GM19351 (cell line): ENCODE results near the gene NUP210L.
A peak's percentile ranks its signal among the peaks of the same experiment; 100 is the strongest.
"Not testable (repeated sequence)": the region's sequence is repeated elsewhere in the genome, so short reads cannot be mapped to it uniquely, and the experiment has no call there.

Source experiments
- ATAC-seq: cut with Tn5 transposase; IDR thresholded peaks from one replicate; pipeline ENCODE4 v1.9.1; 2021; ENCODE audit warnings: mild to moderate bottlenecking, moderate library complexity; ENCODE audit not compliant: unreplicated experiment

Gene NUP210L

DNA sequence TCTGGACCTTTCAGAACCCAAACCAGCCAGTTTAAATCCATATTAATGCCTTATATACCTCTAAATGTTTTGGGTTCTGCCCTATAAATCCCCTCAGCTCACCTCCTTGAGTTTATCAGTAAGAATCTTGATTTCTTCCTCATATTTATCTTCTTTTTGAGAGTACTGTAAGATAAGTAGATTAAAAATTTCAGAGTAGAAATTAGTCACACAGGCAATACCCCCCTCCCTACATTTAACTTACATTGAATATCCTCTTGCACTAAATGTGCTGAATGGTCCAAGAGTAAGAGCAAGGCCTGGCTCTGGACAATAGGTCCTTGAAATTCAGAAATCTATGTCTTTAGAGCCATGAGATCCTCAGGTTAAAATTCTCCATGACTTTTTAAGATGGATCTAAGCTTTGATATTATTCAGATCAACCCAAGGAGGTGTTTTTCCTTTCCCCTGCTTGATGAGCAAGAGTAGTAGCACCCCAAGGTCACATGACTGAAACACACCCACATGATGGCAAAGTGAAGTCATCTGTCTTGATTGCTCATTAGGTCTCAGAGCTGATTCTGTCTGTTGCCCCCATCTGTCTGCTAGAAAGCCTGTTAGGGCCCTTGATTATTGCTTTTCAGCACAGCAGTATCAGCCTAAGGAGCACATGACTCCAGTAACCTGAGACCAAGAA, 15.8 kb upstream of the NUP210L start:
- no peak for ATAC-seq

DNA sequence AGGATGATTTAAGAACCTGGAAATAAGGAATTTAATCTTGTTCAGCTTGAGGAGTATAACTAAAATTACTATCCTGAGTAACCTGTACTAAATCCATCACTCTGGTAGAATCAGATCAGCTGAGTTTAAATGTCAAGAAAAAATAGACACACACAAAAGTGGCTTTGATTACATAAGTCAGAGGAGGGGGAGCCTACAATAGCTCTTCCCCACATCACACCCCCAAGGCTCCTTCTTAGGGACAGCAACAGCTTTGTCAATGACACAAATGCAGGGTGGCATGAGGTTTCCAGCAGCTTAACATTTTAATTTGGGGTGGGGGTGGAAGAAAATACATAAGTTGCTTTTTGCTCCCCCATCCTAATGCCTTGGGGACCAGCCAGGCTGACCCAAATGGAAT, 12.6 kb upstream of the NUP210L start:
- no peak for ATAC-seq

DNA sequence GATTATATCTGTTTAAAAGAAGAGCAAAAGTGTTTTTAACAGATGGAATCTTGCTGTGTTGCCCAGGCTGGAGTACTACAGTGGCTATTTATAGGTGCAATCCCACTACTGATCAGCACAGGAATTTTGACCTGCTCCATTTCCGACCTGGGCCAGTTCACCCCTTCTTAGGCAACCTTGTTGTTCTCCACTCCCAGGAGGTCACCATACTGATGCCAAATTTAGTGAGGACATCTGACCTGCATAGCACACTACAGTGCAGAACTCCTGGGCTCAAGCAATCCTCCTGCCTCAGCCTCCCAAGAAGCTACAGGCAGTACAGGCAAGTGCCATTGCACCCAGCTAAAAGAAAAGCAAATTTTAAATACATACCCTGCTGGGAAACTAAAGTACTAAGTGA, 11.3 kb upstream of the NUP210L start:
- ATAC-seq: no peak

DNA sequence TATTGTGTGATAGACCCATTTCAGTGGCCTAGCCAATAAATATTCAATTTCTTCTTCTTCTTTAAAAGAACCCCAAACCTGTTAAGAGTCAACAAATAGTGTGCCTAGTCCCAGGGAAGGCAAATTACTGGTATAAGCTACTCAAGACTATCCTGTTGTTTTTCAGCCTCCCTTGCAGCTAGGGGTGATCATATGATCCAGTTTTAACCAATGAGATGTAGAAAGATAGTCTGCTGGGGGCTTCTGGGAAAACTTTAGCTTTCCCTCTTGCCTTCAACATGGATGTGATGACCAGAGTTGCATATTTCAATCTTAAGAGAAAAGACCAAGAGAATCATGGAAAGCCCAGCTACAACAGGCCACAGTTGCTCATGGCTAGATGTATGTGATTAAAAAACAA, 4.7 kb upstream of the NUP210L start:
- no peak for ATAC-seq

DNA sequence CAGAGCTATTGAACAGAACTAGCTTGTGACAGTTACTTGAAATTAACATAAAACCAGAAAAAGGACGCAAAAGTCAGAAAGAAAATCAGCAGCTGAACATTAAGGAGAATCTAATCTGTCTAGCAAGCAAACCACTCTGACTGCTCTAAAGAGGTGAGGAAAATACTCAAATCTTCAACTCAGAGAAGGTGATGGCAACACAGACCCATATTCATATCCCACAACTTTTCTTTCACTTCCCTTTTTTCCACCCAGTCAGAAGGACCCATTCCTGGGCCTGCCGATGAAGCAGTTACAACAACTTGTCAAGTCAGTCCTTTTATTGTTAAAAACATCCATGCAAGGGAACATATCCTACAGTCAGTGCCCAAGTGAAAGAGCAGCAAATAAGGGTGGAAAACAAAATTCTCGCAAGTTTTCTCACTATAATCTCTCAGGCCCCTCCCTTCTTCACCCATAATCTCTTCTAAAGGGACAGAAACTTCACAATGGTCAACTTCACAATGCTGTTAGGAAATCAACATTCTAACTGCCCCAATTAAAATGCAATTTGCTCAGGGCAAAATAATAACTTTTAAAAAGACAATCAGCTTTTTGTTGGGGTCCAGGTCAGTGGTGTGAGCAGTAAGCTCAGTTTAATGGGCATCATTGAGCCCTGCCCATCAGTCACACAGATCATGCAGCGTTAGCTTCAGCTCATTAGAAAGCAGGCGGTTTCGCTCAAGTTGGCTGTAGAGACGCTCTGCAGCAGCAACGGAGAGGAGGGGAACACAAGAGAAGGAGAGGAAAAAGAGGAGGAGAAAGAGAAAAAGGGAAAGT, 3.6 kb upstream of the NUP210L start:
- ATAC-seq: no peak

DNA sequence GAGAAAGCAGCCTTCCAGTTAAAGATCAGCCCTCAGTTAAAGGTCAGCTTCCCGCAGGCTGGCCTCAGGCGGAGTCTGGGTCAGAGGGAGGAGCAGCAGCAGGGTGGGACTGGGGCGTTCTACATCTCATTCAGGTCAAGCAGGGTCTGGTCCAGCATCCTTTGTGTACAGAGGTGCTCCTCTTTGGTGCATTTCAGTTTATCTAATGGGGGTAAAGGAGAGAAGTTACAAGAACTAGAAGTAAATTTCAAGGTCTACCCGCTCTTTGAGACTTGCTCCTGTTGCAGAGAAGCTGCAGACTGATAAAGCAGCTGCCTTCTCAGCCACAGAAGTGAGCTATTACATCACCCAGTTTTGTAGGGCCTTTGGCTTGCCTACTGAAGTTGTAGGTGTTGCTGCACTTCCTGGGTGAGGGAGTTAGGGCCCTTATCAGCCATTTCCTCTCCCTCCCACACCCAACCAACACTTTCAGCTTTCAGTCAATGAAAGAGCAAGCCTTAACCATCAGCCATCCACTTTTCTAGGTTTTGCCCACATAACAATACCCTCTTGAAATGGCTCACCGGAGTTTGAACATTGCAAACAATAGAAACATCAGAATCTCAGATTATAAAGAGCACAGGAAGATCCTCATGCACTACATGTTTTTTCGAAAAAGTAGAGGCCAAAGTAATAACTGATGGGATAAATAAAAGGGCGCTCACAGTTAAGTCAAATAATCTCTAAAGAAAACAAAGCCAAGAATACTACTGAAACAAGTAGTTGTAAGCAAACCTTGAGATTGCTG, 2.8 kb upstream of the NUP210L start:
- ATAC-seq: peak; percentile 91

DNA sequence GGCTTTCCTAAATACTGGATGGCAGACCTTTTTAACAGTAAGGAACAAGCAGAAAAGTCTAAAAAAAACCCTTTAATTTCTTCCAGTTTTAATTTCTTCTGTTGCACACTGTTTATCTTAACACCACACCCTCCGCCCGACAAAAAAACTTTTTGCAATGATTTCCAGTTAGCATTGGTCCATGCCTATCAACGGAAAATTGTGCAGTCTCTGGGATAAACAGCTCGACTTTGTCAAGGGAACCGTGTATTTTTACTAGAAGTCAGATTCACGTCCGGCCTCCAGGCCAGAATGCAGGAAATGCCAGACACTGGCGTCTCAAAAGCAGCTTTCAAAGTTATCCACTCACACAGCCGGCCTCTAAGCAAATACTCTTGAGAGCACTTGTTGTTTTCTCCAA, 378 bp upstream of the NUP210L start:
- ATAC-seq: no peak

DNA sequence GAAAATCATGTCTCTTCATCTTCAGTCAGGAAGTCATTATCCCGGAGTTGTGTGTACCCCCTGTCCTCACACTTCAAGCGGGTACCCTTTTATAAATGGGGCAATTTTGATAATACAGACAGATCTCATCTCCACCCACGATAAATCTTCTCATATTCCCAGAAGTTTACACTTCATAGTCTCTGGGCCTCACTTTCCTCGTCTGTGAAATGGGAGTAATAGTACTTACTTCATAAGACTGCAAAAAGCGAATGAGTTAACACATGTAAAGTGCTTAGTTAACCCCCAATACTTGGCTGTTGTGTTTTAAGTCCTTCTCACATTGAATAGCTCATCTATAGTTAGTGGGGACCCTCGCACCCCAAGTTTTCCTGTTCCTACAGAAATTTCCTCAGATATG, 820 bp downstream of the NUP210L start:
- no peak for ATAC-seq

DNA sequence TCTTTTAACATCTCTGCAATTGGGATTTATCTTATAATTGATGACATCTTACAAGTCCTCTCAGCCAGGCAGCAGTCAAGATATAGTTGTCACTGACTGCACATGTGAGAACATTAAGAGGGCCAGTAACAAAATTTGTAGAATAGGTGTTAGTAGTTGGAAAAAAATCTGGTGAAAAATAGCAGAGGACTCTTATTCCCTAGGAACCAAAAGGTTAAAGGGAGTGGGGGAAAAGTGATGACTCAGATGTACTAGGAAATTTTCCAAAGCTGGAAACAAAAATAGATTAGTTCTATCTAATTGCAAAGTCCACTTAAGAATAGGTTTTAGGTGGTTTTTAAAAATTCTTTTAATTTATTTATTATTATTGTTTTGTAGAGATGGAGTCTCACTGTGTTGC, 3.6 kb downstream of the NUP210L start:
- no peak for ATAC-seq

DNA sequence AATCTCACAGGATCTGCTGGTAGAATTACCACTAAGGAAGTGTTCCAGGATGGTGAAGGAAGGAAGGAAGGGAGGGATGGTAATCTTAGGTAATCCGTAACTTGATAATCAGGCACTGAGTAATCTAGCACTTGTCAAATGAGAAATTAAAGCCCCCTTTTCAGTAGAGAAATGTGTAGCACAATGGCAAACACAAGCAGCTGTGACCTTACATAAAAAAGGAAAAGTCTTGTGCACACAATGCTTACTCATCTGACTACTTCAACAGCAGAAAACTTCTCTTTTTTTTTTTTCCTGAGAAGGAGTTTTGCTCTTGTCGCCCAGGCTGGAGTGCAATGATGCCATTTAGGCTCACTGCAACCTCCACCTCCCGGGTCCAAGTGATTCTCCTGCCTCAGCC, 6.1 kb downstream of the NUP210L start:
- ATAC-seq: no peak

DNA sequence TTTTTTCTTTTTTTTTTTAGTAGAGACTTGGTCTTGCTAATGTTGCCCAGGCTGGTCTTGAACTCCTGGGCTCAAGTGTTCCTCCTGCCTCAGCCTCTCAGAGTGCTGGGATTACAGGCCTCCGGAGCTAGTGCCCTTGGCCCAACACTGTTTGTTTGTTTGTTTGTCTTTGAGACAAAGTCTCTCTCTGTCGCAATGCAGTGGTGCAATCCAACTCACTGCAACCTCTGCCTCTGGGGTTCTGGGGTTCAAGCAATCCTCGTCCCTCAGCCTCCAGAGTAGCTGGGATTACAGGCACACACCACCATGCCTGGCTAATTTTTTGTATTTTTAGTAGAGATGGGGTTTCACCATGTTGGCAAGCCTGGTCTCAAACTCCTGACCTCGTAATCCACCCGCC, 7.4 kb downstream of the NUP210L start:
- ATAC-seq: not testable (repeated sequence)

DNA sequence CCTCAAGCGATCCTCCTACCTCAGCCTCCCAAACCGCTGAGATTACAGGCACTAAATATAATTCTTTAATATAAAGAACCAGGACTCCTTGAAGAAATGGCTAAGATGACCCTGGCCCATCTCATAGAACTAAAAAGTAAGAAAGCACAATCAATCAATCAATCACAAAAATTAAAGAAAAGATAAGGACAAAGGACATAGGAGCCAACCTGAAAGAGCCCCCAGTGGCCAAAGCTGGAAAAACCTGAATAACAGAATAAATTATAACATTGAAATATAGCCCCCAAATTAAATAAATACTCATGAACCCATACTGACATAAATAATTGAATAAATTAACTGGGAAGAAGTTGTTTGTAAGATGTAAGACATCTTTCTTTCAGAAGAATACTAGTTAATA, 8.9 kb downstream of the NUP210L start:
- no peak for ATAC-seq

DNA sequence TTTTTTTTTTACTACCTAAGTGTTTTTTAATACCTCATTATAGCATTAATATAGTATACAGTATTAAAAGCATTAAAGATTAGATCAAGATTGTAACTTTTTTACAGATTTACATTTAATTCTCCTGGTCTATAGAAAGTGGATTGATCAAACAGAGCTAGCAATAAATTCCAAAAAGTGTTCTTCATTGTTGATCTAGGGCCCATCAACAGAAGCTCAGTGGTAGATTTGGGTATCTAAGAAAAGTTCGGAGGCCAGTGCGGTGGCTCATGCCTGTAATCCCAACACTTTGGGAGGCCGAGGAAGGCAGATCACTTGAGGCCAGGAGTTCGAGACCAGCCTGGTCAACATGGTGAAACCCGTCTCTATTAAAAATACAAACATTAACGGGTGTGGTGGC, 12.5 kb downstream of the NUP210L start:
- no peak for ATAC-seq

DNA sequence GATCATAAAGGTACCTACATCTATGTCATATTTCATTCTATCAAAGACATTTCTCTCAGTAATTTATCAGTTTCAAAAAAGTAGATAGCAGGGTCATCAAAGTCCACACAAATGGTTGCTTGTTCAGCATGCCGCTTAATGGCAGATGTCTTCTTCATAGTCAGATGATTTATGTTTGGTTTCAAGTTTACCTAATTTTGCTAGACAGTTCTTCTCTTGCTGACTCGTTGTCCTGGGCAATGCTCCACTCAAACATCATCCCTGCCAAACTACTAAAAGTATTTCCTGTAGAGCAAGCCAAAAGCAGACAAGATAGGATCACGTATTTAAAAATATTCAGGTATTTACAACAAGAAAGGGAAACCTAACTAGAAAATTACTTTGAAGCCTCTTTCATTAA, 13.6 kb downstream of the NUP210L start:
- no peak for ATAC-seq

DNA sequence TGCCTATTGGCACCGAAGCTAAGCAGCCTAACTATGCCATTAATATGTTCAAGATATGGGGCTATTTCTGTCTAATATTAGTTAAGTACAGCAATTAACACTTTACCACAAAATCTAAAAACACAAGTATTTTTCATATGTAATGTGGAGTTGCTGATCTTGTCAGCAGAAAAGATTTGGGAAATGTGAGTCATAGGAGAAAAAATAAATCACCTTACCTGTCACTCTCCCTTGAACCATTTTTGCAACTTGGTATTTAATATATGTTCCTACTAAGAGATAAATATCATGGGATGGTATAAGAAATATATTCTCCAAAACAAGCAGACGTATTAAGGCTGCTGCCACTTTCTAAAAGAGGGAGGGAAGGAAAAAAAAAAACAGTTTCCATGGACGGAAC, 17.0 kb downstream of the NUP210L start:
- no peak for ATAC-seq

DNA sequence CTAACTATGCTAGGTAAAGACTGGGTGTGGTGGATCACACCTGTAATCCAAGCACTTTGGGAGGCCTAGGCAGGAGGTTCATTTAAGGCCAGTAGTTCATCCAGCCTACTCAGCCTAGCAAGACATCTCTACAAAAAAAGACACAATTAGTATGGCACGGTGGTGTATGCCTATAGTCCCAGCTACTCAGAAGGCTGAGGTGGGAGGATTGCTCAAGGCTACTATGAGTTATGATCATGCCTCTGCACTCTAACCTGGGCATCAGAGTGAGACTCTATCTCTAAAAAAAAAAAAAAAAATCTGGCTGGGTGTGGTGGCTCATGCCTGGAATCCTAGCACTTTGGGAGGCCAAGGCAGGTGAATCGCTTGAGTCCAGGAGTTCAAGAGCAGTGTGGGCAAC, 21.6 kb downstream of the NUP210L start:
- ATAC-seq: no peak

DNA sequence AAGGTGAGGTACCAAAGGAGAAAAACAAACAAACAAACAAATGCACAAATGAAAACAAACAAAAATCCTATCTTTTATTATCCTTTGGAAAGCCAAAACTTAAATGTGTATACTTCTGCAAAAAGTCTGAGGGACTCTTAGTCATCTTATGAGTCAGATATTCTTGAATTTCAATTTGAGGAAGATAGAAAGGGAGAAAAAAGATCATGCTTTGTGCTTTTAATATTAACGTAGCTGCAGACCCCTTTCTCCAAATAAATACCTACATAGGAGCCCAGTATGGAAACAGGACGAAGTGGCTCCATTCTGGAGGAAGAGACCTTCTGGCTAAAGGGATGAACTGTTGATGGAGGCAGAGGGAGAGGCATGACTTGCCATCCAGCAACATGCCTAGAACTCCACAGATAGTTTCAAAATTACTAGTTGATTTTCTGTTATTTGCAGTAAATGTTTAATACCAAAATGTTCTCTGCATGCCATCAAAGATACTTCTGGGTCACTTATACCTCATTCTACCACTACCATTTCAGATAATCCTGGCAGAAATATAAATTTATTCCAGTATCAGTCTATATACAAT, 25.4 kb downstream of the NUP210L start:
- no peak for ATAC-seq

DNA sequence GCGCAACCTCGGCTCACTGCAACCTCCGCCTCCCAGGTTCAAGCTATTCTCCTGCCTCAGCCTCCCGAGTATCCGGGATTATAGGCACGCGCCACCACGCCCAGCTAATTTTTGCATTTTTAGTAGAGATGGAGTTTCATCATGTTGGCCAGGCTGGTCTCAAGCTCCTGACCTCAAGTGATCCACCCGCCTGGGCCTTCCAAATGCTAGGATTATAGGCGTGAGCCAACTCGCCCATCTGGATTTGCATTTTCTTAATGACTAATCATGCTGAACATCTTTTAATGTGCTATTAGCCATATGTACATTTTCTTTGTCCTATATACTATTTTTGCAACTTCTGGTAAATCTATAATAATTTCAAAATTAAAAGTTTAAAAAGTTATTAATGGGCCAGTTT, 31.7 kb downstream of the NUP210L start:
- ATAC-seq: not testable (repeated sequence)

DNA sequence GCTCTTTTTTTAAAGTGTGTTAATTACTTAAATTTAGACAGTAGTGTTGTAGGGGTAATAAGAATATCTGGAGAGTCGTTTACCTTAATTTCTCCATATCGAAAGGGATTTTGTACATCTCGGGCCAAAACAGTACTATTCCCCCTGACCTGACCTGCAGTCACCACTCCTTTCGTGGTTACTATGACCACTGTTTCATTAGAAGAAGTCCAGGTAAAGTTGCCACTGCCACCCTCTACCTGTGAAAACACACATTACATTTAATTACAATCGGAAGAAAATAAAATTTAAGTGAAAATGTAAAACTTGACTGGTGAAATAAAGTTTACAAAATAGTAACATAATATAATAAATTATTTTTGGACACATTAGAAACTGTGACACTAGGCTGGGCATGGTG, 37.2 kb downstream of the NUP210L start:
- no peak for ATAC-seq

DNA sequence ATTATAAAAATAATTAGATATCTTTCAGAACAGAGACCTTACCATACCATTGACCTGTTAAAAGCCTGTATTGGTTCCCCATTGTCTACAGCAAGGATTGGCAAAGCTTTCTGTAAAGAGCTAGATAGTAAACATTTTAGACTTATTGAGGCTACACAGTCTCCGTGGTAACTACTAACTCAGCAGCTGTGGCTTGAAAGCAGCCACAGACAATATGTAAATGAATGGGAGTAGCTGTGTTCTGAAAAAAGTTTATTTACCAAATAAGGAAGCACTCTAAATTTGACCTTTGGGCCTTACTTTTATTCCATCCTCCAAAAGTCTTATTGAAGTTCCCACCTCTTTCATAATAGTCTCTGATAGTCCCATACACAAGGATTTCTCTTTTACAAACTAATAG, 39.7 kb downstream of the NUP210L start:
- no peak for ATAC-seq

DNA sequence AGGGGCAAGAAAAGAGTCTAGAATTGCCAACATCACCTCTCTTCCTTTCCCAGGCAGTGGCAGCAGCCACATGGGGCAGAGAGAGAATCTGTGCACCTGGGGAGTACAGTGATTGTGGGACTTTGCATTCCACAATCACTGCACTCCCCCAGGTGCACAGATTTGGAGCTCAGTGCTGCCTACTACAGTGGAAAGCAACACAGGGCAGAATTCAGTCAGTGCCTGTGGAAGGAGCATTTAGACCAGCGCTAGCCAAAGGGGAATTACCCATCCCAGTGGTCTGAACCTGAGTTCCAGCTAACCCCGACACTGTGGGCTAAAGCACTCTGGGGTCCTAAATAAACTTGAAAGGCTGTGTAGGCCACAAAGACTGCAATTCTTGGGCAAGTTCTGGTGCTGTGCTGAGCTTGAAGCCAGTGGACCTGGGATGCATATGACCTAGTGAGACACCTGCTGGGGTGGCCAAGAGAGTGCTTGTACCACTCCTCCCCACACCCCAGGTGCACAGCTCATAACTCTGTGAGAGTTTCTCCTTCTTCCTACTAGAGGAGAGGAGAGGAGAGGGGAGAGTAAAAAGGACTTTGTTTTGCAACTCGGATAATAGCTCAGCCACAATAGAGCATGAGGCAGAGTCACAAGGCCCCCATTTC, 50.3 kb downstream of the NUP210L start:
- ATAC-seq: no peak
